NOMO-1 treated with DMSO at 0.1 percent for 48 hours (cell line): ENCODE measurements around the gene FOXP1.

Source experiments
- DNase-seq: peaks from one replicate; lab custom pipeline; 2025; ENCODE audit not compliant: unreplicated experiment; lab: John Stamatoyannopoulos, UW

Gene FOXP1

GRCh38 chr3:71281280-71281679, 302.2 kb downstream of the FOXP1 start:
- no peak for DNase-seq

- no peak for DNase-seq
Observed at GRCh38 chr3:71277341-71277740, 306.2 kb downstream of the FOXP1 start.

DNA sequence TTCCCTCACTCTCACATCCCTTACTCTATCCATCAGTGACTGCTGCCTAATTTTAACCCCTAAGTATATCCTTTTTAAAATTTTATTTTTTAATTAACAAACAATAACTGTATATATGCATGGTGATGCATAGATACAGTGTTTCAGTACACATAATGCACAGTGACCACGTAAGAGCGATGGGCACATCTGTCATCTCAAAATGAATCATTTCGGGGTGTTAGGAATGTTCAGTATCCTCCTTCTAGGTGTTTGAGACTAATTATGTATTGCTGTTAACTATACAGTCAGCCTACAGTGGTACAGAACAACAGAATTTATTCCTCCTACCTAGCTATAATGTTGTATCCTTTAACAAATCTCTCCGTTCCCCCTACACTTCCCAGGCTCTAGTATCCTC, 307.0 kb downstream of the FOXP1 start:
- DNase-seq: no peak

DNA sequence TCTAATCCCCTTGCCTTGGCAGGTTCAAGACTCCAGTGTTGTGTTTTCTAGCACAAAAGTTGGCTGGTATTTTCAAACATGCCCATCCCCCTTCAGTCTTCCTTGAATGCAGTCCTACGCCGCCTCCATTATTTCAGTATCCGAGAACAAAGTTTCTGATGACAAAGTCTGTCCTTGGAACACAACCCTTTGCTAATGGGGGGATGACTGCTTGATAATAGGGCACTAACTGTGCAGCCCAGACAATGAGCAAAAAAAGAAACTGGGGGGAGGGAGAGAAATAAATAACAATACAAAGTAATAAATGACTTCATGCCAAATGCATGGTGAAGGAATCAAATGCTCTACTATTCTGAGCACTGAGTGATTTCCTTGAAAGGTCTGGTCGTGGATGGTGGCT, 310.1 kb downstream of the FOXP1 start:
- no peak for DNase-seq

DNA sequence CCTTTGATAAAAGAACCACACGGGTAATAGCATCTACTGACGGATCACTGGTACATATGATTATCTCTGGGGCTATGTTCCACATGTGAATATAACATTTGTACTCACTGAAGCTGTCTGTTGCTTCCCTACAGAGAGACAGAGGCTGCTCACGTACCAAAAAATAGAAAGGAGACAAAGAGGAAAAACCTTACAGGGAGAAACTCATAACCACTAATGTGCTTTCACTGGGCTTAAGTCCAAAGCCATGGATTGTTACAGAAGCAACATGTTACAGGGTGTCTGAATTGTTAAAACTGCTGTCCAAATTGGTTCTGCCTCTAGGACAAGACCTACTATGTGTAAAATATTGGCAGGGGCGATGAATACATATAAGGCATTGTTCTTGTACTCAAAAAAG, 311.9 kb downstream of the FOXP1 start:
- no peak for DNase-seq

- DNase-seq: no peak
Observed at GRCh38 chr3:71269906-71270305, 313.6 kb downstream of the FOXP1 start.

DNA sequence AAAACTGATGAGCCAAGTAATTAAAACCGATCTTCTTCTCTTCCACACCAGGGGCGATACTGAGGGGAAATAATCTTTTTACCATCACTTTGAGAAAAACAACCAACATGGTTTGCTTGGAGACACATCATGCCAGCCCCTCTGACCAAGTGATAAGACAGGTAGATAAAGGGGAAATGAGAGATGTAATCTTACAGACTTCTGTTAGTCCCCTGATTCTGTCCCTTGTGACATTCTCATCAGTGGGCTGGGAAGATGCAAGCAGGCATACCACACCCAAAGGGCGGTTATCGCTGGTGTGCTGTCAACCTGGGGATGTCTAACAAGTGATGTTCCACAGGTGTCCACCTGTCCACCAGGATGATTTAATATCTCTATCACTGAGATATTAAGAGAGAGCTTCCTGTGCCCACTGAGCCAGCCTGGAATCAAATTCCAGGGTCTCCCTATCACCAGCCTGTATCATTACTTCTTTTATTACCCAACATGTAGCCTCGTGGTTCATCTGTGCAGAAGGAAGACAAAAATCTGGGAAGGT, 315.0 kb downstream of the FOXP1 start:
- DNase-seq: no peak

- no peak for DNase-seq
Observed at GRCh38 chr3:71266875-71267274, 316.7 kb downstream of the FOXP1 start.

- no peak for DNase-seq
Observed at GRCh38 chr3:71265365-71265915, 318.1 kb downstream of the FOXP1 start.

DNA sequence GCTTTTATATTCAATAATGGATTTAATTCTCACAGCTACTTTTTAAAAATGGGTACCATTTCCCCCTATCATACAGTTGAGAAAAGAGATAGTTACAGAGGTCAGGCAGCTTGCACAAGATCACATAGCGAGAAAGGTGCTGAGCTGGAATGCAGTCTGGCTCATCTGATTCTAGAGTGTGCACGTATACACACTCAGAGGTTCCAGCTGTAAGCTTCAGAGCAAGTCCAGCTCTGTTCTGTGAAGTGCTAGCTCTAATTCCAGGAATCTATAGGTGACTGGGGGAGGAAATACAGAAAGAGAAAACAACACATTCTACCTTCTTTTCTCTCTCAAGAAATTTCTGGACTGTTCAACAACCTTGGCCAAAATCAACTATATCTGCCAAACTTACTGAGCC, 318.7 kb downstream of the FOXP1 start:
- DNase-seq: no peak

DNA sequence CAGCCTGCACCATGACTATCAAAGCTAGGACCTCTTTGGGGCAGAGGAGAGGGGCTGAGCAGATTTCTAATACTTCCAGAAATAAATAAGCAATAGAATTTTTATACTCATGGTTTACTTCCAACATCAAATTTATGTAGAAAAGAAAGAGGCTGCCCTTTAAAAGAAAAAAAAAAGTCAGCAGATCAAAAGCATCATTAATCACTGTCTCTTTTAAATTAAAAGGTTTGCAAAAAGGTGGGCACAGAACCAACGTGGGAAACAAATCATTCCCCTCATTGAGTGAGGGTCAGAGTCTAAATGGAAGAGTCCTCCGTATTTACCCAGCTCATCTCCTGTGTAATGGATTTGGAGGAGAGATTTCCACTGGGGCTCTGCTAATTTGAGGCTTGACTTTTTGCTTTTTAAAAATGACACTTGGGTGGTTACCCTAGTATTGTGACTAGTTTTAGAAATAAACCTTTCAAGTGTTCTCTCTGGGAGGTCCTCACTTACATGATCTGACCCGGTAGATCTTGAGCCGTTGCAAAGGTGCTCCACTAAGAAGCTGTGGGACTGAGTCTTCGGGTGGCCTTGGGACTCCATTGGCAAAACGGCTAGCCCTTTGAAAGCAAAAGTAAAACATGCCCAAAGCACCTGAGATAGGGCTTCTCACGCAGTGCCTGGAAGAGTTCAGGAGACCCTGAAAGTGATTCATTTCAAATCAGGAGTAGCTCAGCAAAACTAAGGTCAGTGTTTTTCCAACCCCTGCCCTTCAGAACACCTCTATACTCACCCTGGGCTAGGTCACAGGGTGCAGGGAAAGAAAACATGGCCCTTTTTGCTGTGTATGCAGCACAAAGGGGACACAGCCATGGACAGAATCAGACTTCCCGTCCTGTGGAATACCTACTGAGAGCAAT, 320.9 kb downstream of the FOXP1 start:
- DNase-seq: no peak

- DNase-seq: no peak
Observed at GRCh38 chr3:71260782-71261181, 322.7 kb downstream of the FOXP1 start.

- no peak for DNase-seq
Observed at GRCh38 chr3:71258526-71258925, 325.0 kb downstream of the FOXP1 start.

DNA sequence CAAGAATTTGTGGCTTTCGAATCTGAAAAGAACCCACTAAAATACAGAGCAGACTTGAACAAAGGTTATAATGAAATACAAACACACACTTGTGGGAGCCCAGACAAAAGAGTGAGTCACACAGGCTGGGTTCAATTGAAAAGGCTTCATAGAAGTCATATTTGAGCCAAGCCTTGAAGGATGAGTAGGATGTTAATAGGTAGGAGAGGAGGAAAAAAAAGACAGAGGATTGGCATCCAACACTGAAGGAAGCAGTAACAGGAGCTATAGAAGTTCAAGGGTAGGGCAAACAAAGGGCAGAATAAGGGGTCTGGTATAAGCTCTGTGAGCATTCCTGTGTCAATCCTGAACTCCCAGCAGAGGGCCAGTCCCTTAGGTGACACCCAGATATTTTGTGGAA, 325.4 kb downstream of the FOXP1 start:
- DNase-seq: no peak

- DNase-seq: no peak
Observed at GRCh38 chr3:71255498-71255897, 328.0 kb downstream of the FOXP1 start.

DNA sequence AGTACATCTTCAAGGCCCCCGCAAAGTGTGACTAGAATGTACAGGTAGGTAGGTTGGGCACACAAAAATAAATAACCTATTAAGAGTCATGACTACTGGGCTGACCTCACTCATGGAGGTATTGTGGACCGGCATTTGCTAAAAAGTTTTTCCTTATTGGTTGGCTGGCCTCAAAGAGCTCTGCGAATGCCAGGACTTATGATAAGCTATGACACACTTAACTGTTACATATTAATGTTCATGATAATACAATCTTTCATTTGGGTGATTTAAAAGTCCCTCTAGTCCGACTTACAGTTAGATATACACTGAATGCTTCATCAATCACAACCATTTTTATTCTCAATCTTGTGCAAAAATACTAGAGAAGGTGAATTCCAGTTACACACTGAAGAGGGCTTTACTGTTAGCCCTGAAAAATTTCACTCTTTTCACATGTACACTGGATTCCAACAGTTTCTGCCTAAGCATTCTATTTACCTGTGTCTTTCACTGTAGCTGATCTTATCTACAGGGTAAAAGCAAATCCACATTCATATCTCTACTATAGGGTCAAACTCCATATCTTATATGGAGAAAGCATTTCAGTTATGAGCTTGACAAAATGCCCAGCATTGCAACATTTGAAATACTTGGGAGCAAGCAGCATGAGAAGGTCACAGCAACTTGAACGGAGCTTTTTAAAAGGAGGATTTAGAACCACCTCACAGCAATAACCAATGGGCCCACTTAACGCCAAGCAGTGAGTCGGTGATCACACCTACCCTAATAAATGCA, 329.1 kb downstream of the FOXP1 start:
- no peak for DNase-seq

DNA sequence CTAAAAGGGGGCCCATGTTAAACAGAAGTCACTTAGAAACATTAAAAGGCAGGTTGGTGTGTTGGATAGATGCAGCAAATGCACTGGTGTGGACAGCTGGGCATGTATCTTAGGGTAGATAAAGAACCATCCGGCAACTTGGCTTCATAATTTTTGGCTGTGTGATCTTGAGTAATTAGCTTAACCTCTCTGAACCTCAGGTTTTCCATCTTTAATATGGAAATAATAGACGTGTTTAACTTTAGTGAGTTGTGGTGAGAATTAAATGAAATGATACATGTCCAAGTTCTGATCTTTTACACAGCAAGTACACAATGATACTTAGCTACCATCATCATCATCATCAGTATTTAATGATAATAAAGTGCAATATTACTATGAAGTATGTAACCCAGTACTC, 330.4 kb downstream of the FOXP1 start:
- no peak for DNase-seq

DNA sequence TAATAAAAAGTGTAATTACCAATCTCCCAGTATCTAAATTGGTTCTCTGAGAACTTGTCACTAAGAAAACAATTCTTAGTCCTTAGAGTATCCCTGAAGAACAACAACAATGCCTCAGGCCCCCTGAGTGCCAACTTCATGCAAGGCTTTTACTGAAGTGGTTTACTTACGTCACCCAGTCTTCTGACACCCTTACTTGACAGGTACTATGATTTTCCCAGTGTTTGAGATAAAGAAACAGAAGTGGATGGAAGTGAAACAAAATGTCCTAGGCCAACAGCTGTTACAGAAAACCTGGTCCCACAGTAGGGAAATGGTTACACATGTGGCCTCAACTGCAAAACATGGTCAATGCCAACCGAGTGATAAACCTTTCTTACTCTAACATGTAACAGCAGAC, 331.1 kb downstream of the FOXP1 start:
- DNase-seq: no peak

GRCh38 chr3:71251156-71251775, 332.3 kb downstream of the FOXP1 start:
- DNase-seq: no peak

DNA sequence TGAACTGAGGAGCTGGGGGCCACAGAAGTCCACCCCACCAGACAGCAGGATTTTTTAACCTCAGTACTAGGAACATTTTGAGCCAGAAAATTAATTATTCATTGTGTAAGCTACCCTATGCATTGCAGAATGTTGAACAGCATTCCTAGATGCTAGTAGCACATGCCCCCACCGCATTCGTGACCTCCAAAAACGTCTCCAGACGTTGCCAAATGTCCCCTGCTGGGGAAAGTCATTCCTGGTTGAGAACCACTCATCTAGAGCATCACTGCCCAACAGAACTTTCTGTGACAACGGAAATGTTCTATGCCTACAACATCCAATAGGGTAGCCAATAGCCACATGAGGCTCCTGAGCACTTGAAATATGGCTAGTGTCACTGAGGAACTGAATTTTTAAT, 333.5 kb downstream of the FOXP1 start:
- DNase-seq: no peak

DNA sequence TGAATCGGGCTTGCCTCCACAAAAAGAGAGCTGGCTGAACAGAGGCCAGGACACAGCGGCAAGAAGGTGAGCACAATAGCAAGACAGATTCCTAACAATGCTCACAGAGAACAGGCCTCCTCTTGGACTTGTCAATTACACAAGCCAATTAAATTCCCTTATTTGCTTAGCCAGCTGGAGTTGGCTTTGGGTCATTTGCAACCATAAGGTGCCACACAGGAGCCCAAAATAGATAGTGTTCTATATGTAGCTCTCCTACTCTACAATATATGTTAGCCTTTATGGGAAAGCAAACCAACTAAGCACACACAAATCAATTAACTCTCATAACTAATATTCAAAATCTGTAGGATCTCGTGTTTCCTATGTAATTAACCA, 335.6 kb downstream of the FOXP1 start:
- no peak for DNase-seq
